ENCODE data around the gene UNK. TPM values are rescaled to one million over a fixed set of nuclear protein-coding genes. Genes with fewer than 3 reads are reported as not detected.

UNK gene
- total and polyA plus RNA-seq, 2 of the 13 experiments (the other 11 are each of a cell fraction or from before 2014, with no cell fraction given) = 31.6 to 33.0 TPM

GRCh38 chr17:75813081-75814020, 28.7 kb downstream of the UNK start:
- Histone ChIP-seq H3K27ac (ENCODE audit: extremely low read length, insufficient read depth, low read length) (no peak overlapping the region), H3K27me3 (ENCODE audit: control insufficient read depth in 1 of 2, insufficient read depth in 2 of 2, low read length in 2 of 2) (no peaks in the 10 kb centered on the region), H4K20me1 (ENCODE audit: insufficient read depth, low read length) (no peaks in the 10 kb centered on the region), H3K4me3 (replicated peaks in 1 of 3; ENCODE audit: insufficient read depth in 1 of 3, low read depth in 2 of 3, low read length in 3 of 3) (no peak overlapping the region), H3K4me1 (ENCODE audit: insufficient read depth, low read length) (no peaks in the 10 kb centered on the region), H3K9me3 (ENCODE audit: low read length) (no peaks in the 10 kb centered on the region), H3K9ac (ENCODE audit: insufficient read depth, low read depth, low read length) (no peak overlapping the region), H3K36me3 (replicated peaks in 1 of 2; ENCODE audit: control insufficient read depth in 1 of 2, insufficient read depth in 2 of 2, low read length in 2 of 2) (peaks cover 62 to 86% of the 10 kb centered on the region in 2 experiments), H3K4me2 (ENCODE audit: low read depth, low read length) (no peak overlapping the region), H2AFZ (ENCODE audit: low read length) (no peak overlapping the region), H3K79me2 (ENCODE audit: insufficient read depth, low read length) (no peaks in the 10 kb centered on the region)
- CTCF ChIA-PET (ENCODE audit: low intra/inter-chr PET ratio, low total read pairs) = no interaction called here
- no TSS peak for BruUV-seq (replicated peaks)
- DNase-seq (ENCODE audit: low spot score) = no peak
- ATAC-seq = no peak
- intact Hi-C loops (cut with micrococcal nuclease; ENCODE audit: unreplicated experiment) (no loop called here), in situ Hi-C loops (cut with HindIII; ENCODE audit: extremely low pct_ligation_motif_present, low pct_unique_long_range_greater_than_20kb) (no loop called here)
- FAIRE-seq = no peak
- POLR2A ChIA-PET = interaction anchor here (0.7 to 1.3 kb wide), 2 partner anchors 13 to 33 kb away, joined by 3 read pairs; no protein-coding TSS in a partner anchor
- TF ChIP-seq ARNTL (CRISPR knock-in tag; IDR thresholded peaks at IDR 0.05) (no peak), HNF4G (IDR thresholded peaks at IDR 0.05; ENCODE audit: borderline replicate concordance, low read depth, low read length) (no peak), HNF4G (CRISPR knock-in tag; IDR thresholded peaks at IDR 0.05; ENCODE audit: borderline replicate concordance, low read depth) (no peak), CEBPZ (IDR thresholded peaks at IDR 0.05; ENCODE audit: low read length) (no peak), AKAP8 (CRISPR knock-in tag; IDR thresholded peaks at IDR 0.05) (0 out of 2 replicates have a peak, but pooled peaks have one; percentile 32), RBM22 (optimal IDR thresholded peaks at IDR 0.05; ENCODE audit: low read length) (peak; percentile 66), AGO2 (optimal IDR thresholded peaks at IDR 0.05; ENCODE audit: low read depth, low read length) (peak; percentile 38)
- 97% methylated on average over 21 of the region's 24 CpGs for WGBS (ENCODE audit: low lambda C conversion rate)

Data from HepG2 (cell line).